OCI-LY3 (cell line): Measurements from ENCODE around the gene TBC1D7.

Experiments
- EZH2phosphoT487 ChIP-seq: fragments of 200-600 bp; shearing (Covaris generic); IDR thresholded peaks from 2 replicates; pipeline ENCODE4 v1.6.1; 2018; ENCODE audit warnings: antibody characterized with exemption, mixed run types, low read depth
- TF ChIP-seq, protein P1 (sequence below): fragments of 200-600, 300-600 bp; sonication (generic); IDR thresholded peaks from 2 replicates; pipeline ENCODE4 v1.5.1; 2014; ENCODE audit warnings: antibody characterized with exemption, low read length, low read depth

- TF ChIP-seq EZH2phosphoT487 = no peak
- TF ChIP-seq, protein P1, sequence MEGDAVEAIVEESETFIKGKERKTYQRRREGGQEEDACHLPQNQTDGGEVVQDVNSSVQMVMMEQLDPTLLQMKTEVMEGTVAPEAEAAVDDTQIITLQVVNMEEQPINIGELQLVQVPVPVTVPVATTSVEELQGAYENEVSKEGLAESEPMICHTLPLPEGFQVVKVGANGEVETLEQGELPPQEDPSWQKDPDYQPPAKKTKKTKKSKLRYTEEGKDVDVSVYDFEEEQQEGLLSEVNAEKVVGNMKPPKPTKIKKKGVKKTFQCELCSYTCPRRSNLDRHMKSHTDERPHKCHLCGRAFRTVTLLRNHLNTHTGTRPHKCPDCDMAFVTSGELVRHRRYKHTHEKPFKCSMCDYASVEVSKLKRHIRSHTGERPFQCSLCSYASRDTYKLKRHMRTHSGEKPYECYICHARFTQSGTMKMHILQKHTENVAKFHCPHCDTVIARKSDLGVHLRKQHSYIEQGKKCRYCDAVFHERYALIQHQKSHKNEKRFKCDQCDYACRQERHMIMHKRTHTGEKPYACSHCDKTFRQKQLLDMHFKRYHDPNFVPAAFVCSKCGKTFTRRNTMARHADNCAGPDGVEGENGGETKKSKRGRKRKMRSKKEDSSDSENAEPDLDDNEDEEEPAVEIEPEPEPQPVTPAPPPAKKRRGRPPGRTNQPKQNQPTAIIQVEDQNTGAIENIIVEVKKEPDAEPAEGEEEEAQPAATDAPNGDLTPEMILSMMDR = no peak
Observed at GRCh38 chr6:13277231-13277630, 51.1 kb downstream of the TBC1D7 start.
